Choroid plexus epithelial cell (primary cell): ENCODE results near the gene R3HCC1L.

Experiments
- DNase-seq: peaks from one replicate; pipeline ENCODE4 v3.0.0-alpha.2; 2010; ENCODE audit warnings: low read depth
- H3K4me3 ChIP-seq: 2 replicates; pipeline ENCODE4 v1.5.1; 2011; ENCODE audit warnings: low read depth, mild to moderate bottlenecking, control low read depth, low read length, moderate library complexity
- CTCF ChIP-seq: conservative IDR thresholded peaks from 2 replicates; pipeline ENCODE4 v1.5.1; 2011; ENCODE audit warnings: low read depth, mild to moderate bottlenecking, control low read depth, inconsistent platforms, low read length, moderate library complexity

The R3HCC1L gene

GRCh38 chr10:98292971-98293370 lies 158.5 kb downstream of the R3HCC1L start:
- H3K4me3 ChIP-seq = no peak overlapping the region
- DNase-seq = no peak
- TF ChIP-seq CTCF = no peak

DNA sequence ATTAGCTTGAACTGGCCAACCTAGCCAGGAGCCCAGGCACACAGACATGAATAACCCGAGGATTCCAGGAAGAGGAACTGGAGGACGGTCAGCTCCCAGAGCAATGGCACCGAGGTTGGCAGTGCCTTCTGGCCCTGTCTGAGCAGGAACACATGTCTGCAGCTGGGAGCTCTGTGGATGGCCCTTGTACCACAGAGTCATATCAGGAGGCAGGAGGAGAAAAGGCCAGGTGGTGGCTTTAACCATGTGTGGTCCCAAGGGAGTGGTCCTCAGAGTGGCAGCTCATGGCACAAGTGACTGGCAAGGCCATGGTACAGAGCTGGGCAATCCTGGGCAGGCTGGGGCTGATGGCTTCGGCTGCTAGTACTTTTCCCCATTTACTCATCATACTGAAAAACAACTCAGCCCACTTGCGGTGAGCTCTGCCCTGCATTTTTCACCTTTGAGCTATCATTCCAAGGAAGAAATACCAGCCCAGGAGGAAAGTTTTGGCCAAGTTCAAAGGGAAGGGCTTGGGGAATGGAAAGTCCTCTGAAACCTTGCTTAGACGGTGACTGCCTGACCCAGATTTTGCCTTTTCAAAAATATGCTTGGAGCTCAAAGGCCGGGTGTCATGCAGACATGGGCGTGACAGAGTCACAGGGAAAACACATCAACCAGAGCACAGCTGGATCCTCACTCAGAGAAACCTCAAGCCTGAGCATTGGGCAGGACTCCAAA lies 159.3 kb downstream of the R3HCC1L start:
- DNase-seq = peak; percentile 79
- no peak for TF ChIP-seq CTCF
- no peak overlapping the region for H3K4me3 ChIP-seq

GRCh38 chr10:98294270-98294627 lies 159.8 kb downstream of the R3HCC1L start:
- DNase-seq = no peak
- no peak overlapping the region for H3K4me3 ChIP-seq
- TF ChIP-seq CTCF = no peak
